ENCODE results near the gene ARFGAP3. TPM values are rescaled to one million over a fixed set of nuclear protein-coding genes. Genes with fewer than 3 reads are reported as not detected.

Gene ARFGAP3
- total RNA-seq, 1 experiment from 2014 or later = 15.0 TPM

GRCh38 chr22:42837556-42837955, 19.5 kb downstream of the ARFGAP3 start:
- TF ChIP-seq CTCF (conservative IDR thresholded peaks at IDR 0.05) = no peak
- H3T11ph ChIP-seq (ENCODE audit: low read length) = no peak overlapping the region
- no peak overlapping the region for H3K18ac ChIP-seq (ENCODE audit: insufficient read length, low read depth, low read length)
- H4K91ac ChIP-seq (ENCODE audit: insufficient read length, low read depth, low read length) = no peak overlapping the region
- no peak overlapping the region for H3K27ac ChIP-seq (ENCODE audit: insufficient read length, low read depth, low read length)
- no peak overlapping the region for H2BK5ac ChIP-seq (ENCODE audit: insufficient read length, low read length)
- Mint-ChIP-seq H3K4me1 (no peaks in the 10 kb centered on the region), H3K27me3 (ENCODE audit: low read depth) (no peaks in the 10 kb centered on the region), H3K4me3 (no peak overlapping the region), H3K9me3 (no peaks in the 10 kb centered on the region; a peak in 1 of 5 replicates), H3K36me3 (ENCODE audit: insufficient read depth in 1 of 3, low read depth in 3 of 3) (peaks cover 5 to 14% (median 8%) of the 10 kb centered on the region in 3 experiments; a peak in 5 of 7 replicates), H3K27ac (no peak overlapping the region)
- no peaks in the 10 kb centered on the region for H3K27me3 ChIP-seq (ENCODE audit: insufficient read depth, low read length)
- H3K9ac ChIP-seq (ENCODE audit: extremely low read depth, insufficient read length, low read length) = no peak overlapping the region
- H3K9me3 ChIP-seq (ENCODE audit: control insufficient read depth, low read depth, low read length) = no peaks in the 10 kb centered on the region
- no peaks in the 10 kb centered on the region for H3K4me1 ChIP-seq (ENCODE audit: insufficient read depth, low read length)
- H3K4me2 ChIP-seq (ENCODE audit: insufficient read depth, insufficient read length, low read length) = no peak overlapping the region
- H2BK15ac ChIP-seq (ENCODE audit: low read depth, low read length) = no peak overlapping the region
- no peak overlapping the region for H3K56ac ChIP-seq (ENCODE audit: insufficient read length, low read depth, low read length)
- H3K4ac ChIP-seq (ENCODE audit: low read depth, low read length) = no peak overlapping the region
- H2BK120ac ChIP-seq (ENCODE audit: low read depth, low read length, poor library complexity, severe bottlenecking) = no peak overlapping the region
- no peaks in the 10 kb centered on the region for H4K20me1 ChIP-seq (ENCODE audit: control insufficient read depth, insufficient read depth, insufficient read length)
- H3K14ac ChIP-seq (ENCODE audit: insufficient read depth, low read length) = no peak overlapping the region
- H4K8ac ChIP-seq (replicated peaks; ENCODE audit: insufficient read length, low read depth, low read length) = no peak overlapping the region
- H4K5ac ChIP-seq (ENCODE audit: insufficient read length, low read depth, low read length) = no peak overlapping the region
- WGBS (ENCODE audit: extremely low coverage, insufficient read length, low lambda C conversion rate) = no CpG with 5 or more reads among the region's 4 CpGs
- H3K79me1 ChIP-seq (ENCODE audit: insufficient read depth, low read depth, low read length, poor library complexity, severe bottlenecking) = no peaks in the 10 kb centered on the region
- H2AK5ac ChIP-seq (ENCODE audit: insufficient read length, low read length) = no peak overlapping the region
- H3K23ac ChIP-seq (ENCODE audit: insufficient read length, low read depth, low read length) = no peak overlapping the region
- no peak overlapping the region for H2AFZ ChIP-seq (ENCODE audit: low read length)
- DNase-seq = no peak
- H2BK12ac ChIP-seq (ENCODE audit: insufficient read length, low read depth, low read length) = no peak overlapping the region
- no peak overlapping the region for H2BK20ac ChIP-seq (ENCODE audit: low read depth, low read length, poor library complexity, severe bottlenecking)
- no peaks in the 10 kb centered on the region for H3K23me2 ChIP-seq (ENCODE audit: insufficient read length, low read depth, low read length, poor library complexity, severe bottlenecking)
- H3K79me2 ChIP-seq (ENCODE audit: insufficient read depth, low read length) = no peaks in the 10 kb centered on the region

Measured in H9 (cell line).